ENCODE results near the gene LEMD2. TPM values are rescaled to one million over a fixed set of nuclear protein-coding genes. Genes with fewer than 3 reads are reported as not detected.

LEMD2 gene
- total RNA-seq, 1 donor from 2014 or later, result 37.7 TPM

- no peak for DNase-seq (ENCODE audit: low spot score)
These were observed 28.9 kb downstream of the LEMD2 start for GRCh38 chr6:33759887-33760629.

DNA sequence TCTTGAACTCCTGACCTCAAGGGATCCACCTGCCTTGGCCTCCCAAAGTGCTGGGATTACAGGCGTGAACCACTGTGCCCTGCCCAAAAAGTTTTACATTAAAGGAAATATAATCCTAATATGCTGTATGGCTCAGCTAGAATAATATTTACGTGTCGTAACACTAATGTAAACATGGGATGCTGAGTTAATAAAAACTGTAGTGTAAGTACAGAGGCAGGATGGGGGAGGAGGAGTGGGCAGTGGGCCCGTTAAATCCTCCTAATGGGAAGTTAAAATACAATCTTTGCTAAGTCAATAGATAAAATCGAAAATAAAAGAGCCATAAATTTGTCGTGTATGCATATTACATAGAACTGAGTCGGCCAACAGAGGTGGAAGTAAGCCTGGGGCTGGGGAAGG lies 30.1 kb downstream of the LEMD2 start:
- DNase-seq (ENCODE audit: low spot score), result no peak

- DNase-seq (ENCODE audit: low spot score), result no peak
These were observed 31.0 kb downstream of the LEMD2 start for GRCh38 chr6:33757906-33758305.

DNA sequence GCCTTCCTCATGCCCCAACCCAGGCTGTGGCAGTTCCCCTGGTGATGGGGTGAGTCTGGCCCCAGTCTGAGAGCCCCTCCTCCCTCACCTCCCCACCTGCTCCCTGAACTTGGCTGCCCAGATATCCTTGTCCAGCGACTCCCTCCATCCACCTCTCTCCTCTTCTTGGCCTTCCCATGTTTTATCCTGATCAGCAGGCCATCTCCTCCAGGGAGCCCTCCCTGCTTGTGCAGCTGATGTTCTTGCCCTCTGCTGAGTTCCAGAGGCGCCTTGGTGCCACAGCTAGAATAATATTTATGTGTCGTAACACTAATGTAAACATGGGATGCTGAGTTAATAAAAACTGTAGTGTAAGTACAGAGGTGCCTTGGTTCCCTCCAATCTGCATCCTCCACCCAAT lies 31.8 kb downstream of the LEMD2 start:
- no peak for DNase-seq (ENCODE audit: low spot score)

GRCh38 chr6:33756211-33756954 lies 32.5 kb downstream of the LEMD2 start:
- DNase-seq (ENCODE audit: low spot score), result no peak

- DNase-seq (ENCODE audit: low spot score), result no peak
These were observed 33.7 kb downstream of the LEMD2 start for GRCh38 chr6:33755070-33755869.

DNA sequence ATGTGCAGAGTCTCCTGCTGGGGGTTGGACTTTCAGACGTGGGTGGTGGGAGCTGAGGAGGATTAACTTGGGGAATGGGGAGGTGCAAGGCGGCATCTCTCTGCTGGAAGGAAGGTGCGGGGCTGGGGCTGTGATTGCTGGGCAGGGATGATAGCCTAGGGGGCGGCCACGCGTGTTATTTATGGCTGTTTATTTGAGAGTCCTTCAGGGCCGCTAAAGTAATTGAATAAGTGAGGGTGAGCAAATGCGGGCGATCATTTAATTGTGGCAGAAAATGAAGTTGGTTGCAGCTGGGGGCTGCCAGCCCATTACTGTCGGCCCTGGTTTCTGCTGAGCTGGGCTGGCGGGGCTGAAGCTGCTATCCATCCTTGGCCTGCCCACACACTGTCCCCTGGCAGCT lies 34.7 kb downstream of the LEMD2 start:
- no peak for DNase-seq (ENCODE audit: low spot score)

DNA sequence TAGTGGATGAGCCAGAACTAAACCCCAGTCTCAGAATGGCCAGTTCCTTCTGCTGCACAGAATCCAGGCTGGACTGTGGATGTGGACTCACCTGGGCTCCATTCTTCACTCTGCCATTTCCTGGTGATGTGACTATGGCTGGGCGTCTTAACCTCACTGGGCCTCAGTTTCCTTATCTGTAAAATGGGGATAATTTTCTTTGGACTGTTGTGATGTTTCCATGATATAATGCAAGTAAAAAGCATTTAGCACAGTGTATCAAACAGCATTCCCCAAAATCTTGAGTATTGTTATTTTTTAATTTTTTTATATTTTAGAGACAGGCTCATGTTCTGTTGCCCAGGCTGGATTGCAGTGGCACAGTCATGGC lies 36.3 kb downstream of the LEMD2 start:
- DNase-seq (ENCODE audit: low spot score), result no peak

GRCh38 chr6:33751771-33752645 lies 36.9 kb downstream of the LEMD2 start:
- DNase-seq (ENCODE audit: low spot score), result no peak

DNA sequence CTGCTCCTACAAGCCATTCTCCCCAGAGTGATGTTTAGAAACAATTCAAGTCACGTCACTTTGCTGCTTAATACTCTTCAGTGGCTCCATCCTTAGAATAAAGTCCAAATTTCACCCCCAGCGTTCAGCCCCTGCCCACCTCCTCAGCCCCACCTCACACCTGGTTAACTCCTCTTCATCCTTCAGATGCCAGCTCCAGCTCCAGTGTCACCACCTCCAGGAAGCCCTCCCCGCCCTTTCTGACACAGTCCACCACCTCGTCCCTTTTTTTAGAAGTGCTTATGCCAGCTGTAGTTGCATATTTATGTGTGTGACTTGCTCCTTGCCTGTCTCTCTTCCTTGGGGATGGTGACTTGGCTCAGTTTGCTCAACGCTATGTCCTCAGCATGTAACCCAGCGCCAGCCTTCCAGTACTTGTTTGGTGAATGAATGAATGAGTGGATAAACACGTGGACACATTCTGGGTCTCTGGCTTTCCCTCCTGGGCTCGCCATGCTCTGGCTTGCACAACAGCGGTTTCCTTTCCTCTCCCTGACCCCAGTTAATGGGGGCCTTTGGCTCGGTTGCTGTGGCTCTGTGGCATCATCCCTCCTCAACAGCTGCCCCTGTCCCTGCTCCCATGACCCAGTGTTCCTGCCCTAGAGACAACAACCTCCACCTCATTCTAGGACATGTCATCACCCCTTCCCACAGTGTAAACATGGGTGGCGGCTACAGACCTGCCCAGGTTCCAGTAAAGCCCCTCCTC lies 38.5 kb downstream of the LEMD2 start:
- no peak for DNase-seq (ENCODE audit: low spot score)

GRCh38 chr6:33749401-33749800 lies 39.5 kb downstream of the LEMD2 start:
- DNase-seq (ENCODE audit: low spot score), result no peak

DNA sequence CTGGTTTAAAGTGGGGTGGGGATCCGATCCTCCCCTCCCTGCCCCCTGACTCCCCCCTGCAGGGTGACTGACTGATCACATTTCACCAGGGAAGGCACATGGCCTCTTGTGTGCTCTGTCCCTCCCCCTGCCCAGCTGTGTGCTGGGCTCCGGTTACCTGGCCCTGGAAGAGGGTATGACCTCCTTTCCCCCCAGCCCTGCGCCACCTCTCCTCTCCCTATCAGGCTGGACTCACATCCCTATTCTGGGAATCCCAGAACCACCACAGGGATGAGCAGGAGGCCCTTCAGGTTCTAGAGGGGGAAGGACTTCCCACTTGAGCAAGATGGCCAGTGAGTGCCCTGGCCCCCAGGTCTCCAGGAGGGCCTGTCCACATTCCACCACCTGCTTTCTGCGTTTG lies 40.1 kb downstream of the LEMD2 start:
- DNase-seq (ENCODE audit: low spot score), result no peak

- no peak for DNase-seq (ENCODE audit: low spot score)
These were observed 41.1 kb downstream of the LEMD2 start for GRCh38 chr6:33747823-33748222.

GRCh38 chr6:33746651-33747100 lies 42.3 kb downstream of the LEMD2 start, which contains the start of gene IP6K3:
TSS of gene IP6K3 (minus strand) at chr6:33746905. CDS start at chr6:33735476, 11,429 bp downstream.
- DNase-seq (ENCODE audit: low spot score), result no peak

GRCh38 chr6:33746036-33746600 lies 42.8 kb downstream of the LEMD2 start:
- DNase-seq (ENCODE audit: low spot score), result no peak

DNA sequence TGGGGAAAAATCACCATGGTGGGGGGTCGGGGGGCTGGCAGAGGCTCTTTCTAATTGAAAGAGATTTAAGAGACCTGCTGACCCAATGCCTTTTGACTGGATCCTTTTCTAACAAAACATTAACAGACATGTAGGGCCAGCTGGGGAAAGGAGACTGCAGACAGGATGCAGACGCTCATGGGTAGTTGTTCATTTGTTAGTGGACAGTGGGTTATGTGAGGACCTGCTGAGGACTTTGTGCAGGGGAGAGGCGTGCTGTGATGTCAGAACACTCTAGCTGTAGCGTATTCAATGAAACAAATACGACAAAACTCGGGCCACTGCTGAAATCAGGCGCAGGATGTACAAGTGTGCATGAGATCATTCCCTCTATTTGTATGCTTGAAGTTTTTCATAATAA lies 43.4 kb downstream of the LEMD2 start:
- no peak for DNase-seq (ENCODE audit: low spot score)

GRCh38 chr6:33744895-33745546 lies 43.9 kb downstream of the LEMD2 start:
- no peak for DNase-seq (ENCODE audit: low spot score)

- no peak for DNase-seq (ENCODE audit: low spot score)
These were observed 44.7 kb downstream of the LEMD2 start for GRCh38 chr6:33744001-33744848.

Measured in mesenteric fat pad (tissue), 1 donor.